ENCODE results near the gene TIMM17B. TPM values are rescaled to one million over a fixed set of nuclear protein-coding genes. Genes with fewer than 3 reads are reported as not detected.

The TIMM17B gene
- total RNA-seq, 1 donor from 2014 or later: 23.7 TPM

- peak; percentile 91 for DNase-seq (ENCODE audit: low read depth)
Measured at GRCh38 chrX:48918643-48919340, 21.2 kb upstream of the TIMM17B start, which contains the start of gene PIM2. TSS of gene PIM2 (minus strand) at chrX:48919024. CDS start at chrX:48918834, 190 bp downstream.

- no peak for DNase-seq (ENCODE audit: low read depth)
Measured at GRCh38 chrX:48918301-48918642, 20.7 kb upstream of the TIMM17B start.

- peak; percentile 85 for DNase-seq (ENCODE audit: low read depth)
Measured at GRCh38 chrX:48917139-48918001, 19.8 kb upstream of the TIMM17B start.

DNA sequence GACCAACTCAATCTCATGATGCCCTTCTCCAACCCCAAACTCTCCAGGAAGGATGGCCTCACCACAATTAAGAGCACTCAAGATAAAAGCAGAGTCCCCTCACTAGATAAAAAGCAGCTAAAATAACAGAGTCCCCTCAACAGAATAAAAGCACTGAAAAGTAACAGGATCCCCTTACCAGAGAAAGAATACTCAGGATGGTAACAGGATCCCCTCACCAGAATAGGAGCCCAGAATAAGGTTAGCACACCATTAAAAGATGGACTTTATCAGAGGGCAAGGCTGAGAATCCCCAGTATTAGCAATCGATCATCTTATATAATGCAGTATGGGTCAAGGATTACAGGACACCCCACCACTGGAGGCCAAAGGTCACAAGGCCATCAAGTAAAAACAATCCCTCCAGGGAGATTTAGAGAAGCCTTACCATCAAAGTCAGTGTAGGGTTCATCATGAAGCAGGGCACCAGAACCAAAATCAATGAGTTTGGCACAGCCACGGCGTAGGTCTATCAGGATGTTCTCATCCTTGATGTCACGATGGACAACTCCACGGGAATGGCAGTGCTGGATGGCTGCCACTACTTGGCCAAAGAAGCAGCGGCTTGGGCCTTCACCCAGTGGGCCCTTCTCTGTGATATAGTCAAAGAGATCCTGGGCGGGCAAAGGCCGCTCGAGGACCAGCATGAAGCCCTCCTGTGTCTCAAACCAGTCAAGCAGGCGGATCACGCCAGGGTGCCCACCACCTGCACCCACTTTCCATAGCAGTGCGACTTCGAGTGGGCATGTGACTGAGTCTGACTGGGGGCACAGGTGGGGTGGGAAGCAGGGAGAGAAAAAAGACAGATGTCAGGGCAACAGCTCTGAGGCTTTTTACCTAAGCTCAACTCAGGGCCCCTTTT is 17.3 kb upstream of the TIMM17B start:
- no peak for DNase-seq (ENCODE audit: low read depth)

GRCh38 chrX:48913605-48914366 is 16.2 kb upstream of the TIMM17B start:
- DNase-seq (ENCODE audit: low read depth): no peak

GRCh38 chrX:48911412-48912182 is 14.0 kb upstream of the TIMM17B start, which contains the start of gene SLC35A2:
TSS of gene SLC35A2 (minus strand) at chrX:48911646. CDS start at chrX:48911636, 10 bp downstream.
- peak; percentile 77 for DNase-seq (ENCODE audit: low read depth)

DNA sequence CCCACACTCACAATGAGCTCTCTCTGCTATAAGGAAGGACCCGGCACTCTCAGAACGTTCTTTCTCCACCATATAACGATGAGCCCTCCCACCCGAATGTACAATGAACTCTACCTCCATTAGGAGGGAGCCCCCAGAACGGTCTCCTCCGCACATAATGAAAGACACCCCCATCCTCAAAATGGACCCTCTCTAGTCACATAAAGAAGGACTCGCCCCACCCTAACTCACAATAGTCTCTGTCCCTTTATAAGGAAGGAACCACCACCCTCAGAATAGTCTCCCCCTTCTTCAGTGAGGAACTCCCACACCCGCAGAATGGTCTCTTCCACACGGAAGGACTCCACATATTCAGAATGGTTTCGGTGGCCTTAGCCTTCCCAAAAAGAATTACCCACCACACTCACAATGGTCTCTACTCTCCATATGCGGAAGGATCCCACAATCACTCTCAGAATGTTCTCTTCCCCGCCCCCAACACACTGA is 13.4 kb upstream of the TIMM17B start:
- DNase-seq (ENCODE audit: low read depth): no peak

DNA sequence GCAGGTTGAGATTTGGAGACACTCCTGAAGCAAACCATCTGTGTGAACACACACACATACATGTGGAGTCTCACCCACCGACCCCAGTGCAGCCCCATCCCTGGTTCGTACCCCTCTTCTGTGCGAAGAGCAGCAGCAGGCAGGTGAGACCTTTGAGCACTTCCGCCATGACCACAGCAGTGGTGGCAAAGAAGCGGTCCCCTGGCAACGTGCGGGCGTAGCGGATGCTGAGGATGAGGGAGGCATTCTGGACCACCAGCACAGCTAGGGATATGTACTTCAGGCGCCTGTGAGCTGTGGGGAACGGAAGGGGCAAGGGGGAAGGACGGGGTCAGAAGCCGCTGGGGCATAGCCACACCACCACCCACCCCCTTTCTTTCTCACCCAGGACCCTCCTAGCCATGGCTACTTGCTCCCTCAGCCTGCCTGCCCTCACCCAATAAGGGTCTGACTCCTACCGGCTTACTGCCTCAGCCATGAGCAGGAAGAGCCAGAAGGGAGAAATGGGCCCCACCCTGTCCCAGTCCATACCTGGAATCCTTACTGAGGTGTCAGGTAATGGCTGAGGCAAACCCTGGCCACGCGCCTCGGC is 12.2 kb upstream of the TIMM17B start:
- DNase-seq (ENCODE audit: low read depth): no peak

DNA sequence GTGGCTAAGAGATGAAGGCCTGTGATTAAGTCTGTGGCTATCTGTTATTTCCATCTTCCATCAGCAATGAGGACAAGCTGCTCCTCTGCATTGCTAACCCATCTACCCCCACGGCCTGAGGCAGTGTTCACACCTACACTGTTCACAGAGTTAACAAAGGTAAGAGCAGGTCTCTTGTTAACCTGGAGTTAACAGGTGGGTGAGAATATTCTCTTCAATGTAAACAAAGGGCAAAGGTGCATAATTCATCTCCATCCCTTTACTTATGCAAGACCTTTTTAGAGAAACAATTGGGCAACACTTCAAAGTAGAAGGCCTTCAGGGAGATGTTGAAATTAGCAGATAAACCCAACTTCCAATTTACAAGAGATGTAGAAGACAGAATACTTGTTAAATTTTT is 11.0 kb upstream of the TIMM17B start:
- DNase-seq (ENCODE audit: low read depth): no peak

DNA sequence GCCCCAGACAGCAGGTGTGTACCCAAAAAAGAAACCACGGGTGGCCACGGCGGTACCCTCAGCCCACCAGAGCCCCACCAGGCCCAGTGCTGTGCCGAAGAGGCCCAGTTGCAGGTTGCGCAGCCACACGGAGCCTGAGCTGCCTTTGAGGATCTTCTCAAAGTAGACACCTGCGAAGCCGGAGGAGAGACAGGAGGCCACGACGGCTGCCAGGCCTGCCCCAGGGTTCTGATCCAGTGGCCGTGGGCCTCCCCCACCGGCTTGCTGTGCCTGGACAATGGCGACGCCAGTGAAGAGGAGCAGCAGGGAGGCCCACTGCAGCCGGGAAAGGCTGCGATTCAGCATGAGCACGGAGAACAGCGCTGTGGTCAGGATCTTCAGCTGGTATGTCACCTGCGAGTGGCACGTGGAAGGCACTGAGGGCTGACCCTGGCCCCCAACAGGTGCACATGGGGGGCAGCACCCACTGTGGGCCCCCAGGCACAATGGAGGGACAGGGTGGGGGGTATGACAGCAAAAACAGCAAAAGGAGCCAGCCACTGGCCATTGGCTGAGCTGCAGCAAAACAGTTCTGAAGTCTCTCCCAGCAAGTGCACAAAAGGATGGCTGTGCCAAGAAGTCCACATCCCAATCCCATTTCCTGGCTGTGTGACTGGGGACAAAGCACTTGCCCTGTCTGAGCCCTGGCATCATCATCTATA is 7.7 kb upstream of the TIMM17B start:
- no peak for DNase-seq (ENCODE audit: low read depth)

DNA sequence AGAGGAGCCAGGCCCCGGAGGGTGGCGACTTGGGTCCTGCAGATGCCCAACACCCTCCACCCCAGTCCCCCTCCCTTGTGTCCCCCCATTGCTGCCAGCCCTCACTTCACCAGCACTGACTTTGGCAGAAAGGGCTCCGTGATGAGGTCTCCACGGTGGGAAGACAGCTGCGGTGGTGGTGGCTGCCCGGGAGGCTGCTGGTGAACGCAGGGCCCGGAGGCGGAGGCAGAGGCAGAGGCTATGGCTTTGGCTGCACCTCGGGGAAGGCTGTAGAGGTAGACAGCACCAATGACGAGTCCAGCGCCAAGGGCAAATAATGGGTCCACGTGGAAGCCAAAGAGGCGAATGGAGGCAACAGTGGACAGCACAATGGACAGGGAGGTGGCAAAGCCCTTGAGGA is 7.1 kb upstream of the TIMM17B start:
- DNase-seq (ENCODE audit: low read depth): no peak

DNA sequence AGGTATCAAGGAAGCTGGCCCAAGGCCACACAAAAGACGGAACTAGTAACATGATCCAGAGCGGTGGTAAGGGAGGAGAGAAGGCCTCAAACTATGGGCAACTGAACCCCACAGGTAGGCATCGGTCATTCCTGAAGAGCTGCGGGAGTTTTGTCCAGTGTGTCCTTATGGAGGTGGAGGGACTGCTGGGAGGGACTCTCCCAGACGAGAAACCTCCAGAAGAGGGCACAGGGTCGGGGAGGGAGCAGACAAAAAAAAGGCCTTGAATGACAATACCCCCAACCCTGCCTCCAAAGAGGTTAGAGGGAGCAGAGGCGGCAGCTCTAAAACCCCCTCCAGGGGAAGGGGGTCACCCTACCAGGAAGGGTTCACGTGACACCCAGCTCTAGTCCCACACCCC is 6.6 kb upstream of the TIMM17B start:
- no peak for DNase-seq (ENCODE audit: low read depth)

DNA sequence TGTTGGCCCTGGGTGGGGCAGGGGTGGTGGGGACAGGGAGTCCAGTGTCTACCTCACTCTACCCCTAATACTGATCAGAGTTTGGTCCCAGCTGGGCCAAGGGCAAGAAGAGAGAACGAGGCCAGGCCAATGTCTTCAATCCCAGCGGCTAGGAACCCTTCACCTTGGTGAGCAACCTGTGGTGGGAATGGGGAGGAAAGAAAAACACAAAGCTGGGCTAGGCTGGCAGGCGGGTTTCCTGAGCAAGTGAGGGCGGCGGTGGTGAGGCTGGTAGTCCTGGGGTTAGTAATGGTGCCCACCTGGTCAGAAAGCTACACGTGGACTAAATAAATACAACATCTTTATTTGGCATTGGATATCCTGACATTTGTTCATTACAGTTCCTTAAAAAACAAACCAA is 5.7 kb upstream of the TIMM17B start:
- no peak for DNase-seq (ENCODE audit: low read depth)

DNA sequence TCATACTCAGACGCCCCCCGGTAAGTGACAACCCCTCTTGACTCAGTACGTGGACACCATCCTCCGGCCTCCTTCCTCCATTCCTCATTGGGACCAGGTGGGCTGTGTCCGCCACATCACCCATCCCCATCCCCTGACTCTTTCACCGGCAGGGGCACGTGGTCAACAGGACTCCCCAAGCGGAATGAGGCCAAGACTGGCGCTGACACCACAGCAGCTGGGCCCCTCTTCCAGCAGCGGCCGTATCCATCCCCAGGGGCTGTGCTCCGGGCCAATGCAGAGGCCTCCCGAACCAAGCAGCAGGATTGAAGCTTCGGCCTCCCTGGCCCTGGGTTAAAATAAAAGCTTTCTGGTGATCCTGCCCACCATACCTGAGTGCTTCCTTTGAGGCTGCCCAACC is 5.2 kb upstream of the TIMM17B start:
- no peak for DNase-seq (ENCODE audit: low read depth)

DNA sequence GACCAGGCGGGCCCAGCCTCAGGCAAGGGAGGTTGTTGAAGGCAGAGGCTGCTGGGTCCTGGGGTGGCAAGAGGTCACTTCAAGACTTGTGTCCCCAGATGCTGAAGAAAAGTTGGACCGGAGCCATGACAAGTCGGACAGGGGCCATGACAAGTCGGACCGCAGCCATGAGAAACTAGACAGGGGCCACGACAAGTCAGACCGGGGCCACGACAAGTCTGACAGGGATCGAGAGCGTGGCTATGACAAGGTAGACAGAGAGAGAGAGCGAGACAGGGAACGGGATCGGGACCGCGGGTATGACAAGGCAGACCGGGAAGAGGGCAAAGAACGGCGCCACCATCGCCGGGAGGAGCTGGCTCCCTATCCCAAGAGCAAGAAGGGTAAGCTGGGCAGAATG is 4.6 kb upstream of the TIMM17B start:
- no peak for DNase-seq (ENCODE audit: low read depth)

DNA sequence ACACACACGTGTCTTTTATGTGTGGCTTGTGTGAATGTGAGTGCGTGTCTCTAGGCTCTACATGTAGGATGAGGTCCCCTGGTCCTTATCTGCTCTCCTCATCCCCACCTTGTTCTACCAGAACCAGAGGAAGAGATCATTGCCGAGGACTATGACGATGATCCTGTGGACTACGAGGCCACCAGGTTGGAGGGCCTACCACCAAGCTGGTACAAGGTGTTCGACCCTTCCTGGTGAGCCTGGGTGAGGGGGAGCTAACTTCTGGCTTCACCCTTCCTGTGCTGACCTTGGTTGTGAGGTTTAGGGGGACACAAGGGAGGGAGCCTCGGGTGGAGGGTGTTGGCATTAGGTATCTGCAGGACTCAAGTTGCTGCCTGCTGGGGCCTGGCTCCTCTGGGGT is 3.5 kb upstream of the TIMM17B start:
- DNase-seq (ENCODE audit: low read depth): no peak

DNA sequence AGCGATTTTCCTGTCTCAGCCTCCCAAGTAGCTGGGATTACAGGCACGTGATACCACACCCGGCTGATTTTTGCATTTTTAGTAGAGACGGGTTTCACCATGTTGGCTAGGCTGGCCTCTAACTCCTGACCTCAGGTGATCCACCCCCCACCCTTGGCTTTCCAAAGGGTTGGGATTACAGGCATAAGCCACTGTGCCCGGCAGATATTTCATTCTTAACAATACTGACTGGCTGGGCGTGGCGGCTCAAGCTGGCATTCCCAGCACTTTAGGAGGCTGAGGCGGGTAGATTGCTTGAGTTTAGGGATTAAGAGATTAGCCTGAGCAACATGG is 1.5 kb upstream of the TIMM17B start:
- DNase-seq (ENCODE audit: low read depth): no peak

GRCh38 chrX:48897157-48897624 is 377 bp downstream of the TIMM17B start:
- DNase-seq (ENCODE audit: low read depth): peak; percentile 47

GRCh38 chrX:48896611-48897011 is 957 bp downstream of the TIMM17B start:
- no peak for DNase-seq (ENCODE audit: low read depth)

Measured in renal cortical epithelial cell (primary cell).